Activated CD8-positive, alpha-beta memory T cell treated with anti-CD3 and anti-CD28 coated beads for 36 hours (primary cell): ENCODE results near the gene ST3GAL2. TPM values are rescaled to one million over a fixed set of nuclear protein-coding genes. Genes with fewer than 3 reads are reported as not detected.
"Not testable (repeated sequence)": the region's sequence is repeated elsewhere in the genome, so short reads cannot be mapped to it uniquely, and the experiment has no call there.

ENCODE experiments used
- CTCF ChIA-PET: fragments of 350-600 bp; sonication (Branson Sonifier 250); formaldehyde crosslinking; loops from one replicate; lab custom pipeline; 2021; ENCODE audit warnings: antibody characterized with exemption; lab: Charles Lee
- POLR2A ChIA-PET: fragments of 350-600 bp; sonication (Branson Sonifier 250); formaldehyde crosslinking; loops from one replicate; lab custom pipeline; 2021; ENCODE audit warnings: antibody characterized with exemption; lab: Charles Lee
- total RNA-seq, 2 experiments: library from RNA; stranded (reverse); gene quantifications; one replicate each; pipeline ENCODE4 v1.2.3, GENCODE V29; 2021

Gene ST3GAL2
- total RNA-seq, 2 experiments from 2014 or later = 25.8 to 26.1 TPM

DNA sequence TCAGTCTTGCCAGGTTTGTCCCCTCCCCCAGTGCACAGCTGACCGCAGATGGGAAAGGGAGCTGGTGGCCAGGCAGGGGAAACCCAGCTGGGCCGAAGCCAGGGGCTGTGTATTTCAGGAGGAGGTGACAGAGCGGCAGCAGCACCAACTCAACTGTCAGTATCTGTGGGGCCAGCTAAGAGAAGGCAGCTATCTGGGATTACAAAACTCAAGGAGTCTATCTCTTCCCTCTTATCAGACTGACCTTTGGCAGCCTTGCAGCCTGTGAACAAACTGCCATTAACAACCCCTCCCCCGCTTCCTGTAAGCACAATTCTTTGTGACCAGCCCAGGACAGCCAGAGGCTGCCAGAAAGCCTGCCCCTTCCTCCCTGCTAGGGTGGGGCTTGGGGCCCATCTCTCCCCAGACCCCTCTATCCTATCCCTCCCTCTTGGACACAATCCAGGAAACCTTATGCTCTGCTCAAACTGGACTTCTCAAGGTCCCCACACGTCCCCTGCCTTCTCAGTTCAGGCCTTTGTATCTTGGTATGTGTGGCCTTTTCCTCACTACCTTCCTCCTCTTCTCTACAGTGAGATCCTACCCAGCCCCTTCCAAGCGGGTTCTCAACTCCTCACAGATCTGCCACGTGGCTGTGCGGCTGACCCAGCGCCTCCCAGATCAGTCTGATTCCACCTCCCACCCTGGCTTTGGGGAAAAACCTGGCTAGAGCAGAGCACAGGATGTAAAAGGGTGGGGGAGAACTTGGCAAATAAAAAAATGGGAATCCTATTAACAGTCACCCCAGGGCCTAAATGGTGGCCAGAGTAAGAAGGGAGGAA, 10.5 kb downstream of the ST3GAL2 start:
- ChIA-PET CTCF (interaction anchor here (1.1 kb wide), 1 partner anchor 16 kb away, joined by 3 read pairs; no protein-coding TSS in a partner anchor), POLR2A (interaction anchor here (0.6 kb wide), 2 partner anchors 18 to 48 kb away, joined by 5 to 7 read pairs; no protein-coding TSS in a partner anchor)

DNA sequence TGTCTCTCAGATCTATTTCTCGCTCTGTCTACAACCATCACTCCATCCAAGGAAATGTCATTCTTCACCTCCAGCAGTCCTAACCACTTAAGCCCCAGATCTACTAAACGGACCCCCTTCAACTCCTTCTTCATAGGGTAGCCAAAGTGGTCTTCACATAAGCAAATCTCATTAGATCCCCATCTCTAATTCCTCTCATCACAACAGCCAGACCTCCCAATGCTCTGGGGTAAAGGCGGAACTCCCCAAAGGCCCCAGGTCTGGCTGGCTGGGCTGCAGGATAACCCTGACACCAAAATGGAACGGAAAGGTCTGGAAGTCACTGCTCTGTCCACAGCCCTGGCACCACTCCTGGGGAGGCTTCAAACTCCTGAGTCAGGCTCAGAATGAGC, 11.1 kb downstream of the ST3GAL2 start:
- POLR2A ChIA-PET = interaction anchor here (0.6 kb wide), 1 partner anchor 17 kb away, joined by 7 read pairs; no protein-coding TSS in a partner anchor
- CTCF ChIA-PET = interaction anchor here (1.1 kb wide), 1 partner anchor 15 kb away, joined by 3 read pairs; no protein-coding TSS in a partner anchor

DNA sequence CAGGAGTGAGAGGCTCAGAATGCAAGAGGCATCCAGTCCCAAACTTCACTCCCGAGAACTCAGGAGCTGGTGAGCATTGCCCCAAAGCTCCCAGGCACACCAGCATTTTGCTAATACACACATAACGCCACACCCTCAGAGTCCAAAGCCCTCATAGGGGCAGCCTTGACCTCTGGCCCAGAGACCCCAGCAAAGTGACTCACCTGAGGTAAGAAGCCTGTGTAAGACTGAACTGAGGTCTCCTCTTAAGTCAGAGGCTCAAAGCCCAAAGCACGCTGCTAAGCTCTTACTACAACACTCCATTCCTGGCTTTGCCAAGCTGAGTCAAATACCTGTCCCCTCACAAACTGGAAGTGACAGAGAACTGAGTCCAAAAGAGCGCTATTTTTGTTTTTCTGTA, 16.4 kb downstream of the ST3GAL2 start:
- POLR2A ChIA-PET = no interaction called here
- CTCF ChIA-PET = no interaction called here

DNA sequence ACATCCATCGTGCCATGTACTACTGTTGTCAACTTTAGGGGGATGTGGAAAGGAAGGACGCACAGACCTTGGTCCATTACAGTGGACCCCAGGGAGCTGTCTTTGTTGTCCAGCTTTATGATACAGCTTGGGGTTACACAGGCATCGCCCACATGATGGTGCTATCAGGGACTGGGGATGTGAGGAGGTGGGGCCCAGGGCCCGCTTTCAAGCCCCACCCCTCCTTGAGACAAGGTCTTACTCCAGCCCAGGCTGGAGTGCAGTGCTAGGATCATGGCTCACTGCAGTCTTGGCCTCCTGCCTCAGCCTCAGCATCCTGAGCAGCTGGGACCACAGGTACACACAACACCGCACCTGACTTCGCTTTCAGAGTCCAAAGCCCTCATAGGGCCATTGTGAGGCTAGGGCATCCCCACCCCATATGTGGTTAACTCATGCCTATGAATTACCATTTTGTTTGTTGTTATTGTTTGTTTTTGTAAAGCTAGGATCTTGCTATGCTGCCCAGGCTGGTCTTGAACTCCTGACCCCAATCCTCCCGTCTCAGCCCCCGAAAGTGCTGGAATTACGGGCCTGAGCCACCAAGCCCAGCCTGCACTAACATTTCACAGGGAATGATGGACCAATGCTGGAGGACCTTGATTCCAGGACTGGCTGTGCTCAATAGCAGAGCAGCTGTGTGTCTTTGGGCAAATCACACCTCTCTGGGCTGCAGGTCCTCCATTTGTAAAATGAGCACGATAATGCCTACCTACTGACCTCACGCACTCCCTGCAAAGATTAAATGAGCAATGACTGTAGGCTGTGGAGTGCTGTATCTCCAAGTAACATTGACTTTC, 17.2 kb downstream of the ST3GAL2 start:
- ChIA-PET CTCF (interaction anchor here (0.6 kb wide), 1 partner anchor 107 kb away, joined by 3 read pairs; no protein-coding TSS in a partner anchor), POLR2A (no interaction called here)

DNA sequence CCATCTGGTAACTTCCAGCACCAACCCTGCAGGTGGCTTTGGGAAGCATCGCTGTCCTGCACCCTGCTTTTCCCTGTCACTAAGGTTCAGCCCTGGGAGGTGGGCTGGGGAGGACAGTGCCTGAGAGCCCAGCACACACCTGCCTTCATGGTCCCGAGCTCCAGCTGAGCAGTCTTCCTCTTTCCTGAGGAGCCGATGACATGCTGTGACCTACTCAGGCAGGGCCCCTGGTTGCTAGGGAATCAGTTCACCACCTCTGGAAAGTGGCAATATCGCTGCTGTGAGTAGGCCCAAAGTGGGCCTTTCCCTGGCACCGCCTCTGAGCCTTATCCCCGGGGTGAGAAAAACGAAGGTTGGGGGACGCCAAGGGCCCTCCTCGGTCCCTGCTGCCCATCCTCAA, 17.9 kb downstream of the ST3GAL2 start:
- ChIA-PET CTCF (interaction anchor here (0.6 kb wide), 1 partner anchor 107 kb away, joined by 3 read pairs; no protein-coding TSS in a partner anchor), POLR2A (no interaction called here)

DNA sequence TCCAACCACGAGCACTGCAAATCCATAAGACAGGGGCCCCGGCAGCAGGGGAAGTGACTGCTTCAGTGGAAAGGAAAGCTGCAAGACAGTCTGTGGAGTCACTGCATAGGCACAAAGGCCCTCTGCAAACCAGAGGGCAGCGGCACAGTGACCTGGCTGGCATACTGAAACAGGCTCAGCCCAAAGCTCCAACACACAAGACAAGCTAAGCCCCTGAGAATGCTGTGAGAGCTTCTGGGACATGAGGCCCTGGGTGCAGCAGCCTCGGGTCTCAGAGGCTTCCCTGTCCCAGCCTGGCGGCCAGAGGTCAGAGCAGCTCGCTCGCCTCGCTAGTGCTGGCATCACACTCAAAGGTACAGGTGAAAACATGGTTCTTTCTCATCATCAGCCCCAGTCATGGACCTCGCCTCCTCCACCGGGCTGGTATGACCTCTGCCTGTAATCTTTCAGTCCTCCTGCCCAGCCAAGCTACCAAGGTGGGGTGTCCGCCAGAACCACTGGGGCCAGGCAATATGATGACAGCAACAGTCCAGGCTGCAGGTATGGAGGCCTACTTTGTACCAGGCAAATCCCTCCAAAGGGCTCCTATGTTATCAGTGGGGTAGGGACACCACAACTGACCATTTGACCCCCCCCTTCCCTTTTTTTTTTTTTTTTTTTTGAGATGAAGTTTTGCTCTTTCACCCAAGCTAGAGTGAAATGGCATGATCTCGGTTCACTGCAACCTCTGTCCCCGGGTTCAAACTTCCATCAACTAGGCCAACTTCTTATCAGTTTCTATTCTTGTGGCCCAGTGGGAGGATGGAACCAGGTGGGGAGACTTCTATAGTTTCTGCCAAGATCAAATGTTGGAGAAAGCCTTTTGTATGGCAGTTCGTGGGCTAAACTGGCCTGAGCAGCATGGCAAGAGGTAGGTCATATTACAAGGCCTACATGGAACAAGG, 19.2 kb downstream of the ST3GAL2 start:
- POLR2A ChIA-PET = interaction anchor here (0.6 kb wide), 1 partner anchor 19 kb away, joined by 3 read pairs; no protein-coding TSS in a partner anchor
- CTCF ChIA-PET = interaction anchor here (1.6 kb wide), 1 partner anchor 36 kb away, joined by 4 read pairs; no protein-coding TSS in a partner anchor

DNA sequence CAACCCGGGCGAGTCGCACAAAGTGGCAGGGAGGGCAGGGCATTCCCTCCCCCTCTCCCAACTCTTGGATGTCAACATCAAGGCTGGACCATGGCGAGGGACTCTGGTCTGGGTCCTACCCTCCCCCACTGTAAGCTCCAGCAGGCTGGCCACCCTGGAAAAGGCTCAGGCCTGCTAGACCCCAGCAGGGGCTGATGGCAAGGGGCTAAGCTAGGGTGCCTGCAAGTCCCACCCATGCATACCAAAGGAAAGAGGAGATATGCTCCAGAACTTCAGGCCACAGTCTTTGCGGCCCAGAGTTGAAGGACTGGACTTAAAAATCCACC, 19.9 kb downstream of the ST3GAL2 start:
- POLR2A ChIA-PET = interaction anchor here (0.6 kb wide), 1 partner anchor 19 kb away, joined by 3 read pairs; no protein-coding TSS in a partner anchor
- CTCF ChIA-PET = interaction anchor here (1.6 kb wide), 1 partner anchor 37 kb away, joined by 4 read pairs; no protein-coding TSS in a partner anchor

DNA sequence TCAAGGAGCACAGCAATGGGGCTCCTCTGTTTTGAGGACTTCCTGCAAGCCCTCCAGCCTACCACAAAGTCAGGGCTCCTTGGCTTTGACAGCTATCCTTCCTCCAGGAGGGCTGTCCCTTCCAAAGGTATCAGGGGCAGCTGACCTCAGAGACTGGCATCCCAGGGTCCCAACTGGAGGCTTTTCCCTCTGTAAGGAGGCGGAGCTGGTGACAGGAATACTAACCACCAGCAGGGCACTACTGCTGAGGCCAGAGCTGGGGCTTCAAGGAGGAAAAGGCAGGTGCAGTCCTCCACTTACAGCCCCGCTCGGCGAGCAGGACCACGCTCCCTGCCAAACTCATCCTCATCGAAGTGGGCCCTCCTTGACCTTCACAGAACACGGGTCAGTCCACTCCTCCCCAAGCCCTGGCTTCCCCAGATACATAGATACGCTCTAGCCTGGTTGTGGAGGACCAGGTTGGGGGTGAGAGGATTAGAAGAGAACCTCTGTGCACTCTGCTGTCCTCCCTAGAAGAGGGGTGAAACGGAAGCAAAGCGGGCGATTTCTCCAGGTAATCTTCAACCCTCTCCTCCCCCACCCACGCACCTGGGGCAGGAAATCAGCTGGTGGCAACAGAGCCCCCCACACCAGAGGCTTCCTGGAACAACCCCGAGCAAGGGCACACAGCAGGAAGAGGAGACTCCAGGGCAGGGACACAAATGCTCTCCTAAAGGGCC, 20.5 kb downstream of the ST3GAL2 start:
- POLR2A ChIA-PET = no interaction called here
- CTCF ChIA-PET = interaction anchor here (0.7 to 1.6 kb wide), 3 partner anchors 10 to 38 kb away, joined by 3 to 4 read pairs (median 3); no protein-coding TSS in a partner anchor

DNA sequence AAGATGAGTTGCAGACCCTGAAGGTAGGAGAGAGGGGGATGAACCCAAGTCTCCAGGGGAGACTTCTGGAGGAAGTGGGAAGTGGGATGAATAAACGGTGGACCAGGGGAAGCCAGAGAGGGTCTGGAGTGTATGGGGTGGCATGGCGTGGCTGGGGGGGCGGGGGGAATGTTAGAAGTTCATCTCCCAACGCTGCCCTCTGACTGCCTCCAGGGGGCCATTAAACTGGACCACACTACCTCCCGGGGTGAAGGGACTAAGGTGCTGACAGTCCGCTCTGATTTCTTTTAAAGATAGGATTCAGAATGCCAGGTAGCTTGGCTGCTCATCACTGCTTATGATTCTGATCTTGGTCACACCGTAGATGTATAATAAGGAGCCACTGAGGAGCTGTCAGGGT, 21.2 kb downstream of the ST3GAL2 start:
- ChIA-PET POLR2A (no interaction called here), CTCF (interaction anchor here (0.7 to 1.4 kb wide), 3 partner anchors 9 to 321 kb away, joined by 3 read pairs; no protein-coding TSS in a partner anchor)

DNA sequence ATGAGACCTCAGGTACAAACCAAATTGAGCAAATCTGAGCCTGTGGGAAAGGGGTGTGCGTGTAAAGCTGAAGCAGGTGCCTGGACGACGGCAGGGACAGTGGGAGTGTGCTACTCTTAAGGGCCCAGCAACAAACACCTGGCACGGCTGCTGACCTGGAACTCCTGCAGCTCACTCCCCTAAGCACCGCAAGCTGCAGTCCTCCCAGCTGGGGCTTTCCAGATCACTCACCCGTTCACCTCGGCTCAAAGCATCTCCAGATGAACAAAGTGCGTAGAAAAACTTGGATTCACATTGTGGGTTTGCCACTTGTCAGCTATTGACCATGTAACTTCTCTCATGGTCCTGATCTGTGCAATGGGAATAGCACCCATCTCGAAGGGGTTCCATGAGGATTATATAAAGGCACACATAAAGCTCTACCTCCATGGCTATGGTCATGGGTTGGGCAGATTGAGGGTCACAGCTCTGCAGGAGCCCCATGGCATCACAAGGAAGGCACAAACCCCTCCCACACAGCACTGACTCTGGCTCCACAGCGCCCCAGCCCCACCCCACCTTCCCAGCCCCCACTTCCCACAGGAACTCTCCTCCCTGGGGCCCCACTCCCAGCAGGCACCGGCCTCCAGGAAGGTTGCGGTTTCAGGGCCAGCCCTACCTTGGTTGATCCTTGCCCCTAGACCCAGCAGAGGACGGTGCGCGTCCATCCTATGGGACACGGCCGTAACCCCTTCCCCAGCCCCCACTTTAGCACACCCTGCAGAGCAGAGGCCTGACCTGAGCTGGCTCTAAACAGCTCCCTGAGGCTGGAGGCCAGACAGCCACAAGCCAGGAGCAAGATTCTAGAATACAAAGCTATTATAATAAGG, 21.9 kb downstream of the ST3GAL2 start:
- ChIA-PET CTCF (interaction anchor here (0.6 to 1.4 kb wide), 3 partner anchors 9 to 322 kb away, joined by 3 read pairs; no protein-coding TSS in a partner anchor), POLR2A (no interaction called here)

DNA sequence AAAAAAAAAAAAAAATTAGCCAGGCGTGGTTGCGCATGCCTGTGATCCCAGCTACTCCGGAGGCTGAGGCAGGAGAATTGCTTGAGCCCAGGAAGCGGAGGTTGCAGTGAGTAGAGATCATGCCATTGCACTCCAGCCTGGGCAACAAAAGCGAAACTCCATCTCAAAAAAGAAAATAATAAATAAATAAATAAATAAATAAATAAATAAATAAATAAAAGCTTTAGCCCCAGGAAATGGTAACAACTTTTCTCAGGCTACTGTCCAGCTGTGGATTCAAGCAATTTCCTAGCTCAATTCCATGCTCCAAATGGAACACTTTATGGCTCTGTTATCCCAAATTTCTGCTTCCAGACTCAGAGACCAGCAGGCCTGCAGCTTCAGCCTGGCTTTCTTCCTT, 25.3 kb downstream of the ST3GAL2 start:
- POLR2A ChIA-PET = not testable (repeated sequence)
- CTCF ChIA-PET = interaction anchor here (1.1 kb wide), 1 partner anchor 15 kb away, joined by 3 read pairs; no protein-coding TSS in a partner anchor

DNA sequence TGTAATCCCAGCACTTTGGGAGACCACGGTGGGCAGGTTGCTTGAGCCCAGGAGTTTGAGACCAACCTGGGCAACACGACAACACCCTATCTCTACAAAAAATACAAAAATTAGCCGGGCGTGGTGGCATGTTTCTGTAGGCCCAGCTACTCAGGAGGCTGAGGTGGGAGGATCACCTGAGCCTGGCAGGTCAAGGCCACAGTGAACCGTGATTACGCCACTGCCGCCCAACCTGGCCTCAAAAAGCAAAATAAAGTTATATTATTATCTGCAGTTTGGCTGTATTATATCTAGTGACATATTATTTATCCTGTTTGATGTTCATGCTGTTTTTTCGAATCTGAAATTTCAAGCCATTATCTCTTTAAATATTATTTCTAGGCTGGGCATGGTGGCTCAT, 26.5 kb downstream of the ST3GAL2 start:
- CTCF ChIA-PET = interaction anchor here (1.1 kb wide), 1 partner anchor 16 kb away, joined by 3 read pairs; no protein-coding TSS in a partner anchor
- POLR2A ChIA-PET = no interaction called here

DNA sequence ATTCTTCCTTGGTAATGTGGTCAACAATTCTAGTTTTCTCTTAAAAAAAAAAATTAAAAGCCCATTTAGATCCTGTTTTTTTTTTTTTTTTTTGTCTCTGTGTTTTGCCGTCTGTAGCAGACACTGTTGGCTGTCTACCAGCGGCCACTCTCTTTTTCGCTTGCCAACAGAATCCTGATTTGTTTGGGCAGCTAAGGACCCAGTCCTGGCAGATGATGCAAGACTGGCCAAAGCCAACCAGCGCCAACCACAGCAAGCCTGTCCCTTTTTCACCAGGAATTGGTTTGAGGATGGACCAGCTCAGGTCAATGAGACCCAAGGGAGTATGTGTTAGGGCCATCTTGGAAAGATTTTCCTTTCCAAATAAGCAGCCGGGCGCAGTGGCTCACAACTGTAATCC, 28.2 kb downstream of the ST3GAL2 start:
- ChIA-PET POLR2A (interaction anchor here (0.7 kb wide), 1 partner anchor 17 kb away, joined by 7 read pairs; no protein-coding TSS in a partner anchor), CTCF (interaction anchor here (1.0 kb wide), 1 partner anchor 21 kb away, joined by 3 read pairs; no protein-coding TSS in a partner anchor)

DNA sequence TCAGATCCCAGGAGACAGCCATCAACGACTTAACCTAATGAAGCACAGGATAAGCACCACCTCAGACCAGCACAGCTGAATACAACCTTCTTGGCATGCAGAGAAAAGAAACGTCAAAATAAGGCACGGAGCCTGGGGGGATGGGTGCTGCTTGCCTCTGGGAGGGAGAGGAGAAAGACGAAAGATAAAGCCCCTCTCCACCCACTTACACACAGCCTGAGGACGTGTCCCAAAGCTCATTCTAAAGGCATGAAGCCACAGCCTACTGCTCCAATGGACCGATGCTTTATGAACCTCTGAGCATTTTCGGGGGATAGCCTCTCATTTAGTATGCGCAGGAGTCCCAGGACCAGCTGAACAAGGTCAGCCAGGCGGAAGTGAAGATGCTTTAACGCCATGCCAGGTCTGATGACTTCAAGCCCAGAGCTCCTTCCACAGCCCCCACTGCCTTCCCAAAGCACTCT, 31.1 kb downstream of the ST3GAL2 start:
- POLR2A ChIA-PET = no interaction called here
- CTCF ChIA-PET = interaction anchor here (1.2 kb wide), 1 partner anchor 10 kb away, joined by 3 read pairs; no protein-coding TSS in a partner anchor

DNA sequence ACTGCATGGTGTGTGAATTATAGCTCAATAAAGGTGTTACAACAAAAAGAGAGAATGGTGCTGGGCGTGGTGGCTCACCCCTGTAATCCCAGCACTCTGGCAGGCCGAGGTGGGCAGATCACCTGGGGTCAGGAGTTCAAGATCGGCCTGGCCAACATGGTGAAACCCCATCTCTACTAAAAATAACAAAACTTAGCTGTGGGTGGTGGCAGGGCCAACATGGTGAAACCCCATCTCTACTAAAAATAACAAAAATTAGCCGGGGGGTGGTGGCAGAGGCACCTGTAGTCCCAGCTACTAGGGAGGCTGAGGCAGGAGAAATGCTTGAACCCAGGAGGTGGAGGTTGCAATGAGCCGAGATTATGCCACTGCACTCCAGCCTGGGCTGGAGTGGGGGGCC, 32.8 kb downstream of the ST3GAL2 start:
- POLR2A ChIA-PET, CTCF ChIA-PET: not testable (repeated sequence)

DNA sequence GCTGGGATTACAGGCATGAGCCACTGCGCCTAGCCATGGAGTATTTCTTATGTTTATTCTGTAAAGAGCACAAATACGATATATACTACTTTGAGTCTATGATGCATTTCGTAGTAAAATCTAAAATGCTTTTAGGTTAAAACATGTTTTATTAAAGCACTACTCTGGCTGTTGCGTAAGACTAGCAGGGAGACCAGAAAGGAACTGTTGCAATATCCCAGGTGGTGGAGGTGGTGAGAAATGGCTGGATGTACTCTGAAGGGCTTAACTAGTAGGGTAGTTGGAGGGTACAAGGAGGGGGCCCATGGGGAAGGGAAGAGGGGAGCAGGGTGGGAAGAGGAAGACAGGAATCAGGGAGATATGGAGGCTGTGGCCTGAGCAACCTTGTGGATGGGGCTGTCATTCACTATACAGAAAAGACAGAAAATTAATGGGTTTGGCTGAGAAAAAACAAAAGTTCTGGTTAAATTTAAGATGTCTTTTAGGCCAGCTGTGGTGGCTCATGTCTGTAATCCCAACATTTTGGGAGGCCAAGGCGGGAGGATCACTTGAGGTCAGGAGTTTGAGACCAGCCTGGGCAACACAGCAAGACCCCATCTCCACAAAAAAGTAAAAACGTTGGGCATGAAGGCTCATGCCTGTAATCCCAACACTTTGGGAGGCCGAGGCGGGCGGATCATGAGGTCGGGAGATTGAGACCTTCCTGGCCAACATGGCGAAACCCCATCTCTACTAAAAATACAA, 35.8 kb downstream of the ST3GAL2 start:
- POLR2A ChIA-PET = no interaction called here
- CTCF ChIA-PET = interaction anchor here (1.4 kb wide), 1 partner anchor 8 kb away, joined by 4 read pairs; no protein-coding TSS in a partner anchor
